Left lung (tissue), 10 donors: ENCODE results near the gene LSM11. TPM values are rescaled to one million over a fixed set of nuclear protein-coding genes. Genes with fewer than 3 reads are reported as not detected.

ENCODE experiments used
- ATAC-seq: fragments of 200-7000 bp; cut with Tn5 transposase; one replicate; pipeline ENCODE4 v1.9.1; 2020; ENCODE audit warnings: moderate library complexity
- DNase-seq, 4 donors: peaks; one replicate each; pipeline ENCODE4 v3.0.0-alpha.2; 2013 to 2020
- H3K27ac ChIP-seq, 2 donors: fragments of 200-600 bp; sonication (generic) in 1 of 2; one replicate each; pipeline versions ENCODE4 v1.5.0 to v1.8.0; 2020 to 2021
- H3K27me3 ChIP-seq, 2 donors: fragments of 200-600 bp; sonication (generic) in 1 of 2; one replicate each; pipeline versions ENCODE4 v1.5.0 to v1.8.0; 2020 to 2021
- H3K36me3 ChIP-seq, 2 donors: fragments of 200-600 bp; sonication (generic) in 1 of 2; one replicate each; pipeline versions ENCODE4 v1.5.0 to v1.8.0; 2020 to 2021
- H3K4me1 ChIP-seq, 2 donors: fragments of 200-600 bp; one replicate each; pipeline ENCODE4 v1.8.0; 2021
- H3K4me3 ChIP-seq, 2 donors: fragments of 200-600 bp; sonication (generic) in 1 of 2; one replicate each; pipeline versions ENCODE4 v1.5.0 to v1.8.0; 2020 to 2021; ENCODE audit warnings: mild to moderate bottlenecking in 1 of 2
- H3K9me3 ChIP-seq, 2 donors: fragments of 200-600 bp; sonication (generic) in 1 of 2; one replicate each; pipeline versions ENCODE4 v1.5.0 to v1.8.0; 2020 to 2021
- CTCF ChIP-seq, 2 donors: fragments of 200-600 bp; sonication (generic) in 1 of 2; IDR thresholded peaks; one replicate each; pipeline versions ENCODE4 v1.5.0 to v1.8.0; 2021; ENCODE audit warnings: antibody characterized with exemption in 2 of 2
- intact Hi-C, 2 donors: fragments of 100-400 bp; cut with DNase I; formaldehyde crosslinking; loops; one replicate each; pipeline versions ENCODE4 v1.11.2 to v1.14.2; 2022
- polyA plus RNA-seq, 6 donors: library from polyadenylated mRNA; unstranded; fragments of 120-200 nt; gene quantifications; one replicate each; pipeline ENCODE4 v1.2.1, GENCODE V29; 2013; ENCODE audit not compliant: insufficient read length in 6 of 6
- total RNA-seq, 2 donors: library from RNA; stranded (reverse); fragmentation: NEBNext Ultra II Directional; extraction: Animal tissue kit (Norgen Biotek cat#: 25700); gene quantifications; one replicate each; pipeline ENCODE4 v1.2.1, GENCODE V29; 2021
- donor health status: DM: no; HTN: yes; CAD: no.
- donor health status: DM: no; HTN: no; CAD: no.

LSM11 gene
- total and polyA plus RNA-seq, 8 donors, result 3.0 to 8.1 (median 7.3) TPM

- Histone ChIP-seq H3K27ac (no peak overlapping the region), H3K4me1 (peaks cover 0 to 16% of the 10 kb centered on the region in 2 donors), H3K36me3 (peaks cover 0 to 21% of the 10 kb centered on the region in 2 donors), H3K9me3 (no peaks in the 10 kb centered on the region), H3K27me3 (no peaks in the 10 kb centered on the region), H3K4me3 (no peak overlapping the region)
- TF ChIP-seq CTCF (IDR thresholded peaks at IDR 0.05), result no peak
- no peak for DNase-seq
- intact Hi-C loops, result no loop called here
- ATAC-seq, result peak; percentile 29
These were observed 5.4 kb downstream of the LSM11 start for GRCh38 chr5:157748760-157749461.

DNA sequence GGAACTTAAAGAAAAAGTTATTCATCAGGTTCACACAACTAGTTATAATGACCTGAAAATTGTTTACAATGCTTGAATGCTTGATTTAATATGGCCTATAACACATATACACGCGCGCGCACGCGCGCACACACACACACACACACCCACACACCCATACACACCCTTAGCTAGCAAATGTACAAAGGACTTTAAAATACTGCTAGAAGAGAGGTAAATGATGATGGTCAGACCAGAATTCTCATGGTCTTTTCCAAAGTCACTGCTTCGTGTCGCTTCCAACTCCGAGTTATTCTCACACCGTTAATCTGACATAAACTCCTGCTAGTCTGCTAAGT is 5.9 kb downstream of the LSM11 start:
- Histone ChIP-seq H3K27ac (no peak overlapping the region), H3K4me3 (no peak overlapping the region), H3K4me1 (peaks cover 0 to 12% of the 10 kb centered on the region in 2 donors), H3K27me3 (no peaks in the 10 kb centered on the region), H3K9me3 (no peaks in the 10 kb centered on the region), H3K36me3 (peaks cover 0 to 27% of the 10 kb centered on the region in 2 donors)
- intact Hi-C loops, result no loop called here
- no peak for TF ChIP-seq CTCF (IDR thresholded peaks at IDR 0.05)
- ATAC-seq (no peak), DNase-seq (no peak)

GRCh38 chr5:157750320-157750719 is 6.8 kb downstream of the LSM11 start:
- DNase-seq, result no peak
- ATAC-seq, result no peak

GRCh38 chr5:157756122-157756521 is 12.6 kb downstream of the LSM11 start:
- Histone ChIP-seq H3K36me3 (peaks cover 0 to 69% of the 10 kb centered on the region in 2 donors), H3K9me3 (no peaks in the 10 kb centered on the region), H3K27me3 (no peaks in the 10 kb centered on the region), H3K27ac (no peak overlapping the region), H3K4me1 (no peaks in the 10 kb centered on the region), H3K4me3 (no peak overlapping the region)
- intact Hi-C loops, result loop anchor here in 1 of 2 donors (10.0 kb wide), 1 partner anchor 1379 kb away; no protein-coding TSS in a partner anchor
- ATAC-seq (no peak), DNase-seq (no peak)
- TF ChIP-seq CTCF (IDR thresholded peaks at IDR 0.05), result no peak

More at GRCh38 chr5:157750320-157750719, 6.8 kb downstream of the LSM11 start:
- intact Hi-C loops, result loop anchor here in 1 of 2 donors (10.0 kb wide), 1 partner anchor 1384 kb away; no protein-coding TSS in a partner anchor
- Histone ChIP-seq H3K36me3 (peaks cover 0 to 35% of the 10 kb centered on the region in 2 donors), H3K27ac (no peak overlapping the region), H3K4me3 (no peak overlapping the region), H3K27me3 (no peaks in the 10 kb centered on the region), H3K9me3 (no peaks in the 10 kb centered on the region), H3K4me1 (peaks cover 0 to 3% of the 10 kb centered on the region in 2 donors)
- no peak for TF ChIP-seq CTCF (IDR thresholded peaks at IDR 0.05)

GRCh38 chr5:157758706-157759105 is 15.2 kb downstream of the LSM11 start:
- DNase-seq, result no peak
- TF ChIP-seq CTCF (IDR thresholded peaks at IDR 0.05), result no peak
- no peaks in the 10 kb centered on the region for H3K4me1 ChIP-seq
- no peak overlapping the region for H3K27ac ChIP-seq
- no peaks in the 10 kb centered on the region for H3K9me3 ChIP-seq
- no peak overlapping the region for H3K4me3 ChIP-seq
- intact Hi-C loops, result loop anchor here in 1 of 2 donors (10.0 kb wide), 1 partner anchor 1376 kb away; no protein-coding TSS in a partner anchor
- no peaks in the 10 kb centered on the region for H3K27me3 ChIP-seq
- peaks cover 0 to 50% of the 10 kb centered on the region in 2 donors for H3K36me3 ChIP-seq
- ATAC-seq, result no peak
